ENCODE measurements around the gene TXLNG.
"Not testable (repeated sequence)": the region's sequence is repeated elsewhere in the genome, so short reads cannot be mapped to it uniquely, and the experiment has no call there.

The TXLNG gene

GRCh38 chrX:16774746-16775145 is 11.5 kb upstream of the TXLNG start:
- H3K4me3 ChIP-seq (replicated peaks; ENCODE audit: insufficient read depth, low read length) = no peak overlapping the region
- no peak overlapping the region for H3K27ac ChIP-seq (replicated peaks)
- H3K27me3 ChIP-seq (ENCODE audit: insufficient read depth, poor library complexity, severe bottlenecking) = no peaks in the 10 kb centered on the region
- TF ChIP-seq CTCF (IDR thresholded peaks at IDR 0.05; ENCODE audit: insufficient read depth, low read length) = no peak
- no peak for TF ChIP-seq GABPA (IDR thresholded peaks at IDR 0.05; ENCODE audit: low read depth)
- no peak for TF ChIP-seq REST (IDR thresholded peaks at IDR 0.05; ENCODE audit: insufficient replicate concordance, low read depth)
- TF ChIP-seq POLR2AphosphoS5 (IDR thresholded peaks at IDR 0.05; ENCODE audit: low read depth) = no peak
- no peak for TF ChIP-seq SPI1 (IDR thresholded peaks at IDR 0.05; ENCODE audit: borderline replicate concordance, low read depth)
- no peak for DNase-seq (ENCODE audit: low read depth in 1 of 2, low spot score in 1 of 2)

- H3K27me3 ChIP-seq (ENCODE audit: insufficient read depth, poor library complexity, severe bottlenecking) = no peaks in the 10 kb centered on the region
- no peak overlapping the region for H3K4me3 ChIP-seq (replicated peaks; ENCODE audit: insufficient read depth, low read length)
- no peak for DNase-seq (ENCODE audit: low read depth in 1 of 2, low spot score in 1 of 2)
- H3K27ac ChIP-seq (replicated peaks) = no peak overlapping the region
- TF ChIP-seq CTCF (IDR thresholded peaks at IDR 0.05; ENCODE audit: insufficient read depth, low read length) (no peak), GABPA (IDR thresholded peaks at IDR 0.05; ENCODE audit: low read depth) (no peak), SPI1 (IDR thresholded peaks at IDR 0.05; ENCODE audit: borderline replicate concordance, low read depth) (no peak), REST (IDR thresholded peaks at IDR 0.05; ENCODE audit: insufficient replicate concordance, low read depth) (no peak), POLR2AphosphoS5 (IDR thresholded peaks at IDR 0.05; ENCODE audit: low read depth) (no peak)
Measured at GRCh38 chrX:16778545-16778944, 7.7 kb upstream of the TXLNG start.

- TF ChIP-seq SPI1 (IDR thresholded peaks at IDR 0.05; ENCODE audit: borderline replicate concordance, low read depth) = no peak
- no peak for TF ChIP-seq CTCF (IDR thresholded peaks at IDR 0.05; ENCODE audit: insufficient read depth, low read length)
- TF ChIP-seq REST (IDR thresholded peaks at IDR 0.05; ENCODE audit: insufficient replicate concordance, low read depth) = no peak
- no peak for TF ChIP-seq GABPA (IDR thresholded peaks at IDR 0.05; ENCODE audit: low read depth)
- no peak for TF ChIP-seq POLR2AphosphoS5 (IDR thresholded peaks at IDR 0.05; ENCODE audit: low read depth)
- no peak overlapping the region for H3K4me3 ChIP-seq (replicated peaks; ENCODE audit: insufficient read depth, low read length)
- no peaks in the 10 kb centered on the region for H3K27me3 ChIP-seq (ENCODE audit: insufficient read depth, poor library complexity, severe bottlenecking)
- DNase-seq (ENCODE audit: low read depth in 1 of 2, low spot score in 1 of 2) = no peak
- H3K27ac ChIP-seq (replicated peaks) = no peak overlapping the region
Measured at GRCh38 chrX:16778993-16779392, 7.3 kb upstream of the TXLNG start.

GRCh38 chrX:16779815-16780214 is 6.5 kb upstream of the TXLNG start:
- not testable (repeated sequence) for H3K4me3 ChIP-seq (replicated peaks; ENCODE audit: insufficient read depth, low read length); H3K27me3 ChIP-seq (ENCODE audit: insufficient read depth, poor library complexity, severe bottlenecking); H3K27ac ChIP-seq (replicated peaks); DNase-seq (ENCODE audit: low read depth in 1 of 2, low spot score in 1 of 2)

Data from HL-60 (cell line).